Measurements from ENCODE around the gene CNGB1.

DNA sequence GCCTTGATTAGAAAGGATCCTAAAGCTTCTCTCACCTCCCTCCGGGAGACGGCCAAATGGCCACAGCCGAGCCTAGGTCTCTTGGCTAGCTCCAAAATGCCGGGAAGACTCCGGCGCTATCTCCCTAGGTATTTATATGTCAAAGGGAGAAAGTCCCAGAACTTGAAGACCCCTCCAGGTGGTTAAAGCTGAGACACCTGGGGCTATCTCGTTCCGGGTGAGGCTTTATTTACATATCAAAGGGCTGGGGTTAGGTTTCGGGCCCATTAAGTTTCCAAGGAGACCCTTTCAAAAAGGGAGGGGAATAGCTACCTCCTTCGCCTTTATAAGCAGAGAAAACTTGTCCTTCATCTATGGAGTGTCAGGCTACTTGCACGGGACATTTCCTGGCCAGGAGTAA is 97.7 kb downstream of the CNGB1 start:
- TF ChIP-seq JARID2 (CRISPR knock-in tag; IDR thresholded peaks at IDR 0.05; ENCODE audit: insufficient replicate concordance) (no peak), HNF4A (CRISPR knock-in tag; IDR thresholded peaks at IDR 0.05) (no peak), SP1 (IDR thresholded peaks at IDR 0.05) (no peak), SP1 (CRISPR knock-in tag; IDR thresholded peaks at IDR 0.05) (no peak), TCF7L2 (IDR thresholded peaks at IDR 0.05; ENCODE audit: low read depth, low read length) (no peak), NFE2L2 (IDR thresholded peaks at IDR 0.05; ENCODE audit: low read length) (no peak), SNRNP70 (IDR thresholded peaks at IDR 0.05; ENCODE audit: low read depth, low read length) (no peak), MTF2 (CRISPR knock-in tag; IDR thresholded peaks at IDR 0.05; ENCODE audit: borderline replicate concordance) (no peak), POLR2AphosphoS5 (IDR thresholded peaks at IDR 0.05; ENCODE audit: low read depth, low read length) (no peak), TBP (CRISPR knock-in tag; IDR thresholded peaks at IDR 0.05) (no peak), ZNF350 (CRISPR knock-in tag; IDR thresholded peaks at IDR 0.05; ENCODE audit: borderline replicate concordance, low read depth) (no peak)
- TF ChIP-seq, protein P1, sequence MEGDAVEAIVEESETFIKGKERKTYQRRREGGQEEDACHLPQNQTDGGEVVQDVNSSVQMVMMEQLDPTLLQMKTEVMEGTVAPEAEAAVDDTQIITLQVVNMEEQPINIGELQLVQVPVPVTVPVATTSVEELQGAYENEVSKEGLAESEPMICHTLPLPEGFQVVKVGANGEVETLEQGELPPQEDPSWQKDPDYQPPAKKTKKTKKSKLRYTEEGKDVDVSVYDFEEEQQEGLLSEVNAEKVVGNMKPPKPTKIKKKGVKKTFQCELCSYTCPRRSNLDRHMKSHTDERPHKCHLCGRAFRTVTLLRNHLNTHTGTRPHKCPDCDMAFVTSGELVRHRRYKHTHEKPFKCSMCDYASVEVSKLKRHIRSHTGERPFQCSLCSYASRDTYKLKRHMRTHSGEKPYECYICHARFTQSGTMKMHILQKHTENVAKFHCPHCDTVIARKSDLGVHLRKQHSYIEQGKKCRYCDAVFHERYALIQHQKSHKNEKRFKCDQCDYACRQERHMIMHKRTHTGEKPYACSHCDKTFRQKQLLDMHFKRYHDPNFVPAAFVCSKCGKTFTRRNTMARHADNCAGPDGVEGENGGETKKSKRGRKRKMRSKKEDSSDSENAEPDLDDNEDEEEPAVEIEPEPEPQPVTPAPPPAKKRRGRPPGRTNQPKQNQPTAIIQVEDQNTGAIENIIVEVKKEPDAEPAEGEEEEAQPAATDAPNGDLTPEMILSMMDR (CRISPR knock-in tag; IDR thresholded peaks at IDR 0.05): no peak
- TF ChIP-seq, protein P2, sequence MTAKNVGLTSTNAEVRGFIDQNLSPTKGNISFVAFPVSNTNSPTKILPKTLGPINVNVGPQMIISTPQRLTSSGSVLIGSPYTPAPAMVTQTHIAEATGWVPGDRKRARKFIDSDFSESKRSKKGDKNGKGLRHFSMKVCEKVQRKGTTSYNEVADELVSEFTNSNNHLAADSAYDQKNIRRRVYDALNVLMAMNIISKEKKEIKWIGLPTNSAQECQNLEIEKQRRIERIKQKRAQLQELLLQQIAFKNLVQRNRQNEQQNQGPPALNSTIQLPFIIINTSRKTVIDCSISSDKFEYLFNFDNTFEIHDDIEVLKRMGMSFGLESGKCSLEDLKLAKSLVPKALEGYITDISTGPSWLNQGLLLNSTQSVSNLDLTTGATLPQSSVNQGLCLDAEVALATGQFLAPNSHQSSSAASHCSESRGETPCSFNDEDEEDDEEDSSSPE (CRISPR knock-in tag; IDR thresholded peaks at IDR 0.05): no peak

Data from HepG2 (cell line).